Testis (tissue), 2 donors: ENCODE data around the gene ATAT1.

Source experiments
- CTCF ChIP-seq, 3 experiments: fragments of 450-650 bp in 2 of 3; fragments of 200-600 bp in 1 of 3; sonication (generic) in 1 of 3; IDR thresholded peaks; one replicate each; pipeline ENCODE4 v1.5.1; 2016 to 2019; ENCODE audit warnings: antibody characterized with exemption in 3 of 3, mild to moderate bottlenecking in 2 of 3, moderate library complexity in 1 of 3
- POLR2A ChIP-seq: fragments of 450-650 bp; IDR thresholded peaks from one replicate; pipeline ENCODE4 v1.6.1; 2017; ENCODE audit warnings: antibody characterized with exemption, mild to moderate bottlenecking, moderate library complexity

GRCh38 chr6:30591008-30591407 is 35.7 kb upstream of the ATAT1 start:
- TF ChIP-seq CTCF (IDR thresholded peaks at IDR 0.05): no peak
- TF ChIP-seq POLR2A: no peak
